K562 (cell line): ENCODE measurements around the gene LTA4H. TPM values are rescaled to one million over a fixed set of nuclear protein-coding genes. Genes with fewer than 3 reads are reported as not detected.

Experiments
- CEBPZ ChIP-seq: fragments of 150-350 bp; IDR thresholded peaks from 2 replicates; pipeline ENCODE4 v1.6.1; 2014; ENCODE audit warnings: low read depth, mild to moderate bottlenecking, low read length, borderline replicate concordance
- CREM ChIP-seq: IDR thresholded peaks from 2 replicates; pipeline ENCODE4 v1.6.1; 2014; ENCODE audit warnings: antibody characterized with exemption, low read depth
- DIDO1 ChIP-seq: fragments of 450-650 bp; IDR thresholded peaks from 2 replicates; pipeline ENCODE4 v1.6.1; 2016; ENCODE audit warnings: low read depth, missing biosample characterization, missing genetic modification characterization
- ERF ChIP-seq: fragments of 450-650 bp; formaldehyde crosslinking; IDR thresholded peaks from 2 replicates; pipeline ENCODE4 v1.4.0; 2020; ENCODE audit warnings: mild to moderate bottlenecking, mixed read lengths
- ETS2 ChIP-seq: IDR thresholded peaks from 2 replicates; pipeline ENCODE4 v1.6.1; 2016; ENCODE audit warnings: borderline replicate concordance, missing genetic modification characterization, mild to moderate bottlenecking, moderate library complexity, missing compliant biosample characterization; ENCODE audit not compliant: poor library complexity, severe bottlenecking
- FOXK2 ChIP-seq, 2 experiments: fragments of 450-650 bp; IDR thresholded peaks in 1 of 2; conservative IDR thresholded peaks in 1 of 2; 2 replicates each; pipeline ENCODE4 v1.6.1; 2016; ENCODE audit warnings: low read depth in 2 of 2, mild to moderate bottlenecking in 1 of 2
- HCFC1 ChIP-seq: IDR thresholded peaks from 2 replicates; pipeline ENCODE4 v1.6.1; 2012; ENCODE audit warnings: low read depth, low read length, improper control_type of control experiment
- NONO ChIP-seq, 2 experiments: fragments of 200-400 bp in 1 of 2; fragments of 450-650 bp in 1 of 2; formaldehyde crosslinking in 1 of 2; IDR thresholded peaks; 2 replicates each; pipeline ENCODE4 v1.6.1; 2017; ENCODE audit warnings: low read depth in 2 of 2, mild to moderate bottlenecking in 2 of 2, moderate library complexity in 2 of 2, low read length in 1 of 2
- PTRF ChIP-seq: fragments of 450-650 bp; IDR thresholded peaks from 2 replicates; pipeline ENCODE4 v1.6.1; 2016; ENCODE audit warnings: mild to moderate bottlenecking, missing genetic modification characterization, missing compliant biosample characterization
- XRCC5 ChIP-seq: fragments of 200-400 bp; formaldehyde crosslinking; IDR thresholded peaks from 2 replicates; pipeline ENCODE4 v1.6.1; 2017; ENCODE audit warnings: low read depth, mild to moderate bottlenecking, low read length
- ZC3H8 ChIP-seq: fragments of 450-650 bp; IDR thresholded peaks from 2 replicates; pipeline ENCODE4 v1.6.1; 2017
- ZNF197 ChIP-seq: fragments of 200-800 bp; sonication (Bioruptor generic); IDR thresholded peaks from 2 replicates; pipeline ENCODE4 v1.6.1; 2016; ENCODE audit warnings: low read depth, missing genetic modification characterization, missing compliant biosample characterization
- ZNF41 ChIP-seq: fragments of 250-450 bp; sonication (Bioruptor Pico); conservative IDR thresholded peaks from 2 replicates; pipeline ENCODE4 v1.4.0; 2020; ENCODE audit warnings: mild to moderate bottlenecking
- ZNF589 ChIP-seq: fragments of 200-800 bp; sonication (Bioruptor generic); IDR thresholded peaks from 2 replicates; pipeline ENCODE4 v1.6.1; 2016; ENCODE audit warnings: low read depth, missing genetic modification characterization, missing compliant biosample characterization
- ZNF79 ChIP-seq: fragments of 250-450 bp; sonication (Bioruptor Pico); IDR thresholded peaks from 2 replicates; pipeline ENCODE4 v1.4.0; 2020; ENCODE audit warnings: low read depth, mild to moderate bottlenecking, moderate library complexity
- polyA plus RNA-seq, 8 experiments: library from polyadenylated mRNA; depleted of rRNA in 4 of 8; stranded (reverse) in 5 of 8; unstranded in 3 of 8; fragments of >200 nt; fragmentation: Nextera tagmentation in 2 of 8; fragmentation: Illumina TruSeq in 1 of 8; extraction: Ambion mirVana in 2 of 8; extraction: Trizol in 1 of 8; gene quantifications; 2 replicates each; pipeline versions ENCODE4 v1.2.1 to v1.2.3, GENCODE V29; 2011 to 2014; ENCODE audit warnings: inconsistent platforms in 1 of 8, missing spikeins in 1 of 8
- total RNA-seq, 7 experiments: library from RNA; depleted of rRNA in 6 of 7; stranded (reverse); fragments of >200 nt in 6 of 7; fragmentation: Illumina TruSeq in 2 of 7; extraction: Trizol in 2 of 7; gene quantifications; 2 replicates each; pipeline versions ENCODE4 v1.2.1 to v1.2.3, GENCODE V29; 2011 to 2021; ENCODE audit warnings: low replicate concordance in 1 of 7

Gene LTA4H
- total and polyA plus RNA-seq, 9 of the 15 experiments (the other 6 are each of a cell fraction or from before 2014, with no cell fraction given) = 25.2 to 58.1 (median 40.5) TPM

- no peak for TF ChIP-seq ERF (CRISPR knock-in tag)
- TF ChIP-seq ZC3H8 = no peak
- TF ChIP-seq ZNF197 (CRISPR knock-in tag) = peak; percentile 59; the same call in 1 of the 2 replicates
- no peak for TF ChIP-seq ETS2 (tag)
- TF ChIP-seq DIDO1 (tag) = no peak
- no peak for TF ChIP-seq HCFC1
- no peak for TF ChIP-seq ZNF79 (CRISPR knock-in tag)
- TF ChIP-seq ZNF589 (CRISPR knock-in tag) = no peak
- 0 out of 2 replicates have a peak, but pooled peaks have one; percentile 58 for TF ChIP-seq ZNF41 (CRISPR knock-in tag)
- no peak for TF ChIP-seq XRCC5
- TF ChIP-seq CREM = no peak
- TF ChIP-seq NONO (IDR thresholded peaks at IDR 0.05; ENCODE audit: low read depth in 2 of 2, low read length in 1 of 2) = no peak
- TF ChIP-seq CEBPZ = no peak
- TF ChIP-seq FOXK2 (conservative IDR thresholded peaks at IDR 0.05 in 1 of 2, IDR thresholded peaks at IDR 0.05 in 1 of 2; ENCODE audit: low read depth in 2 of 2) = no peak
- TF ChIP-seq PTRF (tag) = no peak
Measured at GRCh38 chr12:96040305-96041133, 5.1 kb upstream of the LTA4H start (continued).
